ENCODE results near the gene TAX1BP3.
A peak's percentile ranks its signal among the peaks of the same experiment; 100 is the strongest.
"Not testable (repeated sequence)": the region's sequence is repeated elsewhere in the genome, so short reads cannot be mapped to it uniquely, and the experiment has no call there.

Gene TAX1BP3

DNA sequence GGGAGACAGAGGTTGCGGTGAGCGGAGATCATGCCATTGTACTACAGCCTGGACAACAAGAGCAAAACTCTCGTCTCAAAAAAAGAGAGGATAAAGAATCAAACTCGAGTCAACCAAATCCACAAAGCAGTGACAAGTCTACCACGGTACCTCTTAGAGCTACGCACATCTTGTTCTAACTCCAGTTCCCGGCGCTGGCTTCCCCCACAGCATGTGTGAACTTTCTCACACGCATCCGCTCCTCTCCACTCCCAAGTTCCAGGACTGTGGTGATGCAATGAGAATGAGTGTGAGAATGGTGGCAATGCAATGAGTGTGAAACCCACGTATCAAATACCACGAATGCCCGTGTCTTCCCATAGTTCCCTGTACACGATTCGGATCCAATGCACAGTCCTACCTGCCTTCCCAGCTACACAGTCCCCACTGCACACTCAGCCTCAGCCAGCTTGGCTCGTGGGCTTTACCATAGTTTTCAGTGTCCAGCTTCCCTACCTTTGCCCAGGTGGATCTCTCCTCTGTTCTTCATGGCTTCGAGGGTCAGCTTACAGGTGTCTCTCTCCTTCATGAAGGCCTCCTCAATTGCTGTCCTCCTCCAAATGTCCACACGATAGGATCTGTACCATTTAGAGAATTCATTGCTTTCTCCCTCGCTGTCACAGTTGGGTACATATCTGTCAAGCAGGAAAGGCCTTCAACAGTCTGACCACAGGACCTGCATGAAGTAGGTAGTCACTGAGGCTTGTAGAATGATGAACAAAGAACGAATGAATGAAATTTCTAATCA is 36.7 kb upstream of the TAX1BP3 start:
- no peak for DNase-seq (ENCODE audit: extremely low spot score)
- TF ChIP-seq, protein P1, sequence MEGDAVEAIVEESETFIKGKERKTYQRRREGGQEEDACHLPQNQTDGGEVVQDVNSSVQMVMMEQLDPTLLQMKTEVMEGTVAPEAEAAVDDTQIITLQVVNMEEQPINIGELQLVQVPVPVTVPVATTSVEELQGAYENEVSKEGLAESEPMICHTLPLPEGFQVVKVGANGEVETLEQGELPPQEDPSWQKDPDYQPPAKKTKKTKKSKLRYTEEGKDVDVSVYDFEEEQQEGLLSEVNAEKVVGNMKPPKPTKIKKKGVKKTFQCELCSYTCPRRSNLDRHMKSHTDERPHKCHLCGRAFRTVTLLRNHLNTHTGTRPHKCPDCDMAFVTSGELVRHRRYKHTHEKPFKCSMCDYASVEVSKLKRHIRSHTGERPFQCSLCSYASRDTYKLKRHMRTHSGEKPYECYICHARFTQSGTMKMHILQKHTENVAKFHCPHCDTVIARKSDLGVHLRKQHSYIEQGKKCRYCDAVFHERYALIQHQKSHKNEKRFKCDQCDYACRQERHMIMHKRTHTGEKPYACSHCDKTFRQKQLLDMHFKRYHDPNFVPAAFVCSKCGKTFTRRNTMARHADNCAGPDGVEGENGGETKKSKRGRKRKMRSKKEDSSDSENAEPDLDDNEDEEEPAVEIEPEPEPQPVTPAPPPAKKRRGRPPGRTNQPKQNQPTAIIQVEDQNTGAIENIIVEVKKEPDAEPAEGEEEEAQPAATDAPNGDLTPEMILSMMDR (IDR thresholded peaks at IDR 0.05; ENCODE audit: control extremely low read depth, extremely low read depth, low read depth, missing control alignments) = no peak
- CTCF ChIA-PET = interaction anchor here (1.3 to 1.4 kb wide), 2 partner anchors 9 to 33 kb away, joined by 5 read pairs; partner anchors contain the start of gene P2RX5
- POLR2A ChIA-PET = no interaction called here

DNA sequence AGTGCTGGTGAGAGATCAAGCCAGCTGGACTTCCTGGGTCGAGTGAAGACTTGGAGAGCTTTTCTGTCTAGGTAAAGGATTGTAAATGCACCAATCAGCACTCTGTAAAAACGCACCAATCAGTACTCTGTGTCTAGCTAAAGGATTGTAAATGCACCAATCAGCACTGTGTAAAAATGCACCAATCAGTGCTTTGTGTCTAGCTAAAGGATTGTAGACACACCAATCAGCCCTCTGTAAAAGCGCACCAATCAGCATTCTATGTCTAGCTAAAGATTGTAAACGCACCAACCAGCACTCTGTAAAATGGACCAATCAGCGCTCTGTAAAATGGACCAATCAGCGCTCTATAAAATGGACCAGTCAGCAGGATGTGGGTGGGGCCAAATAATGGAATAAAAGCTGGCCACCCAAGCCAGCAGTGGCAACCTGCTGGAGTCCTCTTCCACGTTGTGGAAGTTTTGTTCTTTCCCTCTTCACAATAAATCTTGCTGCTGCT is 33.7 kb upstream of the TAX1BP3 start:
- POLR2A ChIA-PET; DNase-seq (ENCODE audit: extremely low spot score); CTCF ChIA-PET: not testable (repeated sequence)

DNA sequence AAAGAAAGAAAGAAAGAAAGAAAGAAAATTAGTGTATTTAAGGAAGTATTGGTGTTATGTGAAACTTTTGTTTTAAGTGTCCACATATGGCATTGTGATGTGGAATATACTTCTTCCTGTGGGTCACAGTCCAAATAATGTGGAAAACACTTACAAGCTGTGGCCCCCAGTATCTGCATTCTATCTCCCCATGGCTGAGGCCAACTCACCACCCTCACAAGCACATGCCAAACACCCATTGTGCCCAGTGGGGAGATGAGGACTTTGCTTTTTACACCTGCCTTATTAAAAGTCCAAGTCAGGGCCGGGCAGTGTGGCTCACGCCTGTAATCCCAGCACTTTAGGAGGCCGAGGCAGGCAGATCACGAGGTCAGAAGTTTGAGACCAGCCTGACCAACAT is 31.6 kb upstream of the TAX1BP3 start:
- ChIA-PET CTCF (interaction anchor here (0.9 to 1.3 kb wide), 2 partner anchors 17 to 38 kb away, joined by 3 to 4 read pairs; no protein-coding TSS in a partner anchor), POLR2A (no interaction called here)
- DNase-seq (ENCODE audit: extremely low spot score) = no peak
- TF ChIP-seq, protein P1 (IDR thresholded peaks at IDR 0.05; ENCODE audit: control extremely low read depth, extremely low read depth, low read depth, missing control alignments) = no peak

DNA sequence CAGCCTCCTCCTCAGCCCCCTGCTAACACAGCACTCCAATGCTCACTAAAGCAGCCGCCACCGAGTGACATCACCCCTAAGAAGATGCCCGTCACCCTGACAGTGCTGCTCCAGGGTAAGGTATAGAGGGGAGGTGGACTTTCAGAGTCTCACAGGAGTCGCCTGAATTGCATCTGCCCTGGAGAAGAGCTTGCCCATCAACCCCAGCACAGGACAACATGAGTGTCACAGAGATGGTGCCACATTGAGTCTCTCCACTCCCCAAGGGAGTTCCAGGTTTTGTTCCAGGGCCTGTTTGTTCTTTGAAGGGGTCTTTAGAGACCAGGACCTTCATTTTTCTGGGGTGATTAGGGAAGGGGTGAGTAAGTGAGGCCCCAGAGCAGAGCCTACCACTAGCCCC is 29.8 kb upstream of the TAX1BP3 start:
- POLR2A ChIA-PET = no interaction called here
- no peak for DNase-seq (ENCODE audit: extremely low spot score)
- TF ChIP-seq, protein P1 (IDR thresholded peaks at IDR 0.05; ENCODE audit: control extremely low read depth, extremely low read depth, low read depth, missing control alignments) = no peak
- CTCF ChIA-PET = interaction anchor here (1.4 kb wide), 1 partner anchor 39 kb away, joined by 4 read pairs; no protein-coding TSS in a partner anchor

DNA sequence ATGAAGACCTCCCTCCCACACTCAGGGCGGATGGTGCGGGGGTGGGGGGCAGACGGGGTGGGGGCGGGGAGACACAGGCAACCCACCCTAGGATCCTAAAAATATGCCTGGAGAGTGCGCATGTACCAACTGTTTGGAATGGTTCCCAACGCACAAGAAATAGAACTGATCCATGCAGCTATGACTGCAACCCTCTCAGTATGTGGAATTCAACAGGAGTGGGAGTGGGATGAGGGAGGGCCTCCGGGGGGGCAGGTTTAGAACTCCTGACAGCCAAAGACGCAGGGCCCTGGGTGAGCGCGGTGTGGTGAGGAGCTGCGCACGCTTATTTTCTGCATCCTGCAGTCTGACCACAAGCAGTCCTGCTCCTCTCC is 28.7 kb upstream of the TAX1BP3 start:
- DNase-seq (ENCODE audit: extremely low spot score) = no peak
- POLR2A ChIA-PET = no interaction called here
- TF ChIP-seq, protein P1 (IDR thresholded peaks at IDR 0.05; ENCODE audit: control extremely low read depth, extremely low read depth, low read depth, missing control alignments) = no peak
- CTCF ChIA-PET = interaction anchor here (1.1 to 3.0 kb wide), 4 partner anchors 11 to 41 kb away, joined by 3 to 16 read pairs (median 6); no protein-coding TSS in a partner anchor

DNA sequence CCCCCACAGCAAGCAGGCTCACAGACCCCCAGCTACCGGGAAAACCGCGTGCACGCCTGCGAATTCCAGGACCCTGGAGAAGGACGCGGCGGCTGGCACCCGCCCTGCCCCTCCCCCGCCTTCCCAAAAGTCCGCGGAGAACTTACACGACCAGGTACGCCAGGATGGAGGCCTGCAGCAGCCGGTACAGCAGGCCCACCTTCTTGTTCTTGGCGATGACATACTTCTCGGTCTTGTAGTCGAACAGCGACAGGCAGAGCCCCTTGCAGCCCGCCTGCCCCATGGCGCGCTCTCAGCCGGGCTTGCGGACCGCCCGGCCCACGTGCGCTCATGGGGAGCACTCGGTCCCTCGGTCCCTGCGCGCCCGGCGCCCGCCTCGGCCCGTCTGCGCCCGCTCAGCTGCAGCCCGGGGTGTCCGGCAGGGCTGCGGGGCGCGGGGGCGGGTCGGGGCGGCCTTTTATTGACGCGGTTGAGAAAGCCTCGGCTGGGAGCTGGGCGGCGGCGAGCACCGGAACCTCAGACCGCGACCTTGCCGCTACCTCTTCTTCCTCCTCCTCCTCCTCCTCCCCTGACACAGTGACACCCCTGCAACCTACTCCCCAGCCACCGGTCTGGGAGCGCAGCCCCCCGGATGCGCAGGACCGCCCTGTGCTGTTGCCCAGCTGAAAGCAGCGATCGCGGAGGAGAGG is 27.5 kb upstream of the TAX1BP3 start, which contains the start of gene P2RX5:
Gene P2RX5, minus strand, starts transcription at position 433 of the 689 bp plus-strand sequence. Its CDS starts 150 bp downstream, at position 283.
- ChIA-PET CTCF (interaction anchor here (1.0 to 3.1 kb wide), 9 partner anchors 10 to 131 kb away, joined by 3 to 16 read pairs (median 5); no protein-coding TSS in a partner anchor), POLR2A (interaction anchor here (0.5 kb wide), 1 partner anchor 21 kb away, joined by 4 read pairs; no protein-coding TSS in a partner anchor)
- DNase-seq (ENCODE audit: extremely low spot score) = peak; percentile 59
- TF ChIP-seq, protein P1 (IDR thresholded peaks at IDR 0.05; ENCODE audit: control extremely low read depth, extremely low read depth, low read depth, missing control alignments) = no peak

Measured in GM10248 (cell line).